ENCODE data around the gene HPF1. TPM values are rescaled to one million over a fixed set of nuclear protein-coding genes. Genes with fewer than 3 reads are reported as not detected.
"Not testable (repeated sequence)": the region's sequence is repeated elsewhere in the genome, so short reads cannot be mapped to it uniquely, and the experiment has no call there.

The HPF1 gene
- total RNA-seq: 35.2 and 36.1 TPM in 2 replicates

GRCh38 chr4:169757575-169758184 lies at the start of gene HPF1:
HPF1 (minus strand) TSS chr4:169757944; CDS start chr4:169757877, 67 bp downstream.
- Histone ChIP-seq H3K27me3 (ENCODE audit: control insufficient read depth, insufficient read depth, low read length) (no peaks in the 10 kb centered on the region), H3K4me3 (ENCODE audit: low read depth, low read length) (peak within 1 kb of the TSS; percentile 57), H3K36me3 (ENCODE audit: control insufficient read depth, insufficient read depth, low read length) (no peaks in the 10 kb centered on the region)
- TF ChIP-seq, protein P1, sequence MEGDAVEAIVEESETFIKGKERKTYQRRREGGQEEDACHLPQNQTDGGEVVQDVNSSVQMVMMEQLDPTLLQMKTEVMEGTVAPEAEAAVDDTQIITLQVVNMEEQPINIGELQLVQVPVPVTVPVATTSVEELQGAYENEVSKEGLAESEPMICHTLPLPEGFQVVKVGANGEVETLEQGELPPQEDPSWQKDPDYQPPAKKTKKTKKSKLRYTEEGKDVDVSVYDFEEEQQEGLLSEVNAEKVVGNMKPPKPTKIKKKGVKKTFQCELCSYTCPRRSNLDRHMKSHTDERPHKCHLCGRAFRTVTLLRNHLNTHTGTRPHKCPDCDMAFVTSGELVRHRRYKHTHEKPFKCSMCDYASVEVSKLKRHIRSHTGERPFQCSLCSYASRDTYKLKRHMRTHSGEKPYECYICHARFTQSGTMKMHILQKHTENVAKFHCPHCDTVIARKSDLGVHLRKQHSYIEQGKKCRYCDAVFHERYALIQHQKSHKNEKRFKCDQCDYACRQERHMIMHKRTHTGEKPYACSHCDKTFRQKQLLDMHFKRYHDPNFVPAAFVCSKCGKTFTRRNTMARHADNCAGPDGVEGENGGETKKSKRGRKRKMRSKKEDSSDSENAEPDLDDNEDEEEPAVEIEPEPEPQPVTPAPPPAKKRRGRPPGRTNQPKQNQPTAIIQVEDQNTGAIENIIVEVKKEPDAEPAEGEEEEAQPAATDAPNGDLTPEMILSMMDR (IDR thresholded peaks at IDR 0.05; ENCODE audit: insufficient read depth, low read length, poor library complexity, severe bottlenecking): no peak
- peak; percentile 51 for DNase-seq (ENCODE audit: low read depth)

DNA sequence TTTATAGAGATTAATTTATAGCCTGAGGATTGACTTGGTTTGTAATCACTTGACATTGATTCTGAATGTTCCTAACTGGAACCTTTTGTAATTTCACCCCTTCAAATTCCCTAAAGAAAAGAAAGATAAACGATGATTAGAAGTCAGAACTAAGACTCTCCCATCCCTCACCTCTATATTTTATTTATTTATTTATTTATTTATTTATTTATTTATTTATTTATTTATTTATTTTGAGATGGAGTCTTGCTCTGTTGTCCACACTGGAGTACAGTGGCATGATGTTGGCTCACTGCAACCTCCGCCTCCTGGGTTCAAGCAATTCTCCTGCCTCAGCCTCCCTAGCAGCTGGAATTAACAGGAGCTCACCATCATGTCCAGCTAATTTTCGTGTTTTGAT lies 49.0 kb upstream of the HPF1 start:
- H3K27me3 ChIP-seq (ENCODE audit: control insufficient read depth, insufficient read depth, low read length); DNase-seq (ENCODE audit: low read depth); H3K36me3 ChIP-seq (ENCODE audit: control insufficient read depth, insufficient read depth, low read length); H3K4me3 ChIP-seq (ENCODE audit: low read depth, low read length): not testable (repeated sequence)

DNA sequence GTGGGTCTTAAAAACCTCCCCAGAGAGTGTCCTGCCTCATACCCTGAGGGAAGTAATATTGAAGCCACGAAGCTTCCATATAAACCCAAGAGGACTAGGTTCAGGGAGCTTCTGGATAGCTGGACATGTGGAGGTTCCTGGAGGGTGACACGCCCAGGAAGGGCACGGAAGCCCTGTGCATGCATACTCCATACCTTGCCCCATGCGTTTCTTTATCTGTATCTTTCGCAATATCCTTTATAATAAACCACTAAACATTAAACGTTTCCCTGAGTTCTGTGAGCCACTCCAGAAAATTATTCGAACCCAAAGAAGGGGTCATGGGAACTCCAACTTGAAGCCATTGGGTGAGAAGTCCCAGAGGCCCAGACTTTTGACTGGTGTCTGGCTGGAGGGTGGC lies 45.7 kb upstream of the HPF1 start:
- no peak for DNase-seq (ENCODE audit: low read depth)
- TF ChIP-seq, protein P1 (IDR thresholded peaks at IDR 0.05; ENCODE audit: insufficient read depth, low read length, poor library complexity, severe bottlenecking): no peak
- Histone ChIP-seq H3K36me3 (ENCODE audit: control insufficient read depth, insufficient read depth, low read length) (no peaks in the 10 kb centered on the region), H3K27me3 (ENCODE audit: control insufficient read depth, insufficient read depth, low read length) (no peaks in the 10 kb centered on the region), H3K4me3 (ENCODE audit: low read depth, low read length) (no peak overlapping the region)

GRCh38 chr4:169802873-169803272 lies 45.1 kb upstream of the HPF1 start:
- DNase-seq (ENCODE audit: low read depth): no peak
- Histone ChIP-seq H3K36me3 (ENCODE audit: control insufficient read depth, insufficient read depth, low read length) (no peaks in the 10 kb centered on the region), H3K4me3 (ENCODE audit: low read depth, low read length) (no peak overlapping the region), H3K27me3 (ENCODE audit: control insufficient read depth, insufficient read depth, low read length) (no peaks in the 10 kb centered on the region)
- TF ChIP-seq, protein P1 (IDR thresholded peaks at IDR 0.05; ENCODE audit: insufficient read depth, low read length, poor library complexity, severe bottlenecking): no peak

DNA sequence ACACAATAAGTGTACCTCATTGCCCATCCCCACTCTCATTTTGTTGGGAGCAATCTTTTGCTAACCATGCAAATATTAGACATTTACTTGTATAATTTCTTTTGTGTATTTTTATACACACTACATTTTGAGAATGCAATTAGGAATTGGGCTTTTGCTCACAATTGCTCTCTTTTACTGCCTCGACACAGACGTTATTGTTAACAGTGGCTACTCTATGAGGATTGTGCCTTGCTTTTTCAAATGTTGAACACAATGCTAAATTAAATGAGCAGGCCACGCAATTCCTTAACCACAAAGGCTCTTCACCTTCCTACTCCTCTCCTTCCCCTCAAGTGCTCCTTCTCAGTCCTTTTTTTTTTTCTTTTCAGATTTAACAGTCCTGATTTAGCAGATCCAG lies 42.8 kb upstream of the HPF1 start:
- H3K36me3 ChIP-seq (ENCODE audit: control insufficient read depth, insufficient read depth, low read length): no peaks in the 10 kb centered on the region
- DNase-seq (ENCODE audit: low read depth): no peak
- no peak overlapping the region for H3K4me3 ChIP-seq (ENCODE audit: low read depth, low read length)
- TF ChIP-seq, protein P1 (IDR thresholded peaks at IDR 0.05; ENCODE audit: insufficient read depth, low read length, poor library complexity, severe bottlenecking): no peak
- no peaks in the 10 kb centered on the region for H3K27me3 ChIP-seq (ENCODE audit: control insufficient read depth, insufficient read depth, low read length)

GRCh38 chr4:169799260-169799659 lies 41.5 kb upstream of the HPF1 start:
- Histone ChIP-seq H3K4me3 (ENCODE audit: low read depth, low read length) (no peak overlapping the region), H3K27me3 (ENCODE audit: control insufficient read depth, insufficient read depth, low read length) (no peaks in the 10 kb centered on the region), H3K36me3 (ENCODE audit: control insufficient read depth, insufficient read depth, low read length) (no peaks in the 10 kb centered on the region)
- DNase-seq (ENCODE audit: low read depth): no peak
- TF ChIP-seq, protein P1 (IDR thresholded peaks at IDR 0.05; ENCODE audit: insufficient read depth, low read length, poor library complexity, severe bottlenecking): no peak

Measured in kidney epithelial cell (primary cell).